Epithelial cell of proximal tubule (primary cell): ENCODE data around the gene CAVIN1. TPM values are rescaled to one million over a fixed set of nuclear protein-coding genes. Genes with fewer than 3 reads are reported as not detected.
A peak's percentile ranks its signal among the peaks of the same experiment; 100 is the strongest.

ENCODE experiments used
- DNase-seq: peaks from one replicate; pipeline ENCODE4 v3.0.0-alpha.2; 2011; ENCODE audit warnings: low read depth
- H3K4me3 ChIP-seq: 2 replicates; pipeline ENCODE4 v1.5.1; 2011; ENCODE audit warnings: low read depth, mild to moderate bottlenecking, low read length
- CTCF ChIP-seq: conservative IDR thresholded peaks from 2 replicates; pipeline ENCODE4 v1.5.1; 2012; ENCODE audit warnings: low read depth, mild to moderate bottlenecking, low read length
- total RNA-seq: library from RNA; depleted of rRNA; stranded (reverse); fragments of >200 nt; gene quantifications from 2 replicates; pipeline ENCODE4 v1.2.3, GENCODE V29; 2015

CAVIN1 gene
- total RNA-seq, 1 donor from 2014 or later = 184 TPM

DNA sequence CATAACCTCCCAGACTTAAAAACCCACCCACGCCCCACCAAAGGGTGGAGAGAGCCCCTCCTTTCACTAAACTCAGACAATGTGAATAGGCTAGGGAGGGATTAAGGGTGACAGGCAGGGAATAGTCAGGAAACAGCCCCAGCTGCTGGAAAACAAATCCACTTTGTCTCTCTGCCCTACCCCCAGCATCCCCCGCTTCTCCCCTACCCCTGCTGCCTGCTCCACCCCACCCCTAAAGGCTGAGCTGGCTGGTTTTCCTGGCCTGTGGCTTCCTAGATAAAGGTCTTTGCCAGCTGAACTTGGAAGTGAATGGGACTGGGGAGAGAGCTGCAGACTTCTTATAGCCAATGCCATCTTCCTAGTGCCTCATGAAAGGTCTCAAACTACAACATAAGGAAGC, 15.0 kb downstream of the CAVIN1 start:
- no peak for TF ChIP-seq CTCF
- H3K4me3 ChIP-seq = no peak overlapping the region

DNA sequence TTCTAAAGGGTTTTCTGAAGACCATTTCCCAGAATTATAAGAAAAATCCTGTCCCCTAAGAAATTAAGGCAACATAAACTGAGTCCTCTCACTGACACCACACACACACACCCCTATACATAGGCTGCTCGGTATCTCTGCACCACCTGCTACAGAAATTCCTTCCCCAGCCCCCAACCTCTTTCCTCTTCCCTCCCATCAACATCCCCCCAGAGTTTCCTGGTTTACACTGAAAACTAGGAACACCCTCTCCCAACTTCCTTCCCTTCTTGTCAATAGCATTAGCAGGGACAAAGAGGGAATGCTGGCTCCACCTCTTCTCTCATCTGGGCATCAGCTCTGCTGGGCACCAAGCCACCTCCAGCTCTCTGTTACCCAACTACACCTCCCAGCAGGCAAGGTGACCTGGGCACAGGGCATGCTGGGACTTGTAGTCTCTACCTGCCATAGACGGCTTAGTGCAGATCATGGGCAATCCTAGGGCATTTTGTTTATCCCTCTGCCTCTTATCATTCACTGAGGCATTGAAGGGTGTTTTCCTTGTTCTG, 15.7 kb downstream of the CAVIN1 start:
- H3K4me3 ChIP-seq = no peak overlapping the region
- DNase-seq = no peak
- TF ChIP-seq CTCF = no peak

More for the DNA sequence above, 15.0 kb downstream of the CAVIN1 start:
- DNase-seq = no peak

- TF ChIP-seq CTCF = no peak
- no peak for DNase-seq
- no peak overlapping the region for H3K4me3 ChIP-seq
Observed at GRCh38 chr17:42406615-42407288, 16.3 kb downstream of the CAVIN1 start.

DNA sequence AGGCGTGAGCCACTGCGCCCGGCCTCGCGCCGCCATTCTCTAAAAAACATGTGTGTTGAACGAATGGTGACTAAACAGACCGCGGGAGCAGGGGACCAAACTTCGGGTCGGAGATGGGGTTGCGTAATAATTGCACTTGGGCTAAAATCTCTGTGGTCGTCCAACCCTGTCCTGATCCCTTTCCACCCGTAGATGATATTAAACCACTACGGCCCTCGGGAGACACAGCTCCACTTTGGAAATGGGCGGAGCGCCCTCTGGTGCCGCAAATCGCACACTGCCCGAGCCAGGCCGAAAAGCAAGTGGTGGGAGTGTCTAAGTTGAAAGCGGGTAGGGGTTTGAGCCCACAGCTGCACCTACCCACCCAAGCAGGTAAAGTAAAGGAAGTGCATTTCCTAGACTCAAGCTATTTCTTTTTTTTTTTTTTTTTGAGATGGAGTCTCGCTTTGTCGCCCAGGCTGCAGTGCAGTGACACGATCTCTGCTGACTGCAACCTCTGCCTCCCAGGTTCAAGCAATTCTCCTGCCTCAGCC, 17.0 kb downstream of the CAVIN1 start:
- TF ChIP-seq CTCF = peak; percentile 88
- no peak for DNase-seq
- H3K4me3 ChIP-seq = no peak overlapping the region

GRCh38 chr17:42405076-42405475, 18.0 kb downstream of the CAVIN1 start:
- DNase-seq = no peak
- TF ChIP-seq CTCF = no peak
- H3K4me3 ChIP-seq = no peak overlapping the region

GRCh38 chr17:42404326-42405055, 18.6 kb downstream of the CAVIN1 start:
- no peak for DNase-seq
- no peak overlapping the region for H3K4me3 ChIP-seq
- TF ChIP-seq CTCF = no peak
